GM18517 (cell line): ENCODE results near the gene RAPGEF5.

ENCODE experiments used
- ATAC-seq: cut with Tn5 transposase; IDR thresholded peaks from one replicate; pipeline ENCODE4 v1.9.1; 2021; ENCODE audit warnings: mild to moderate bottlenecking, moderate library complexity; ENCODE audit not compliant: unreplicated experiment

RAPGEF5 gene

GRCh38 chr7:22378199-22378980 lies 21.4 kb upstream of the RAPGEF5 start:
- no peak for ATAC-seq

DNA sequence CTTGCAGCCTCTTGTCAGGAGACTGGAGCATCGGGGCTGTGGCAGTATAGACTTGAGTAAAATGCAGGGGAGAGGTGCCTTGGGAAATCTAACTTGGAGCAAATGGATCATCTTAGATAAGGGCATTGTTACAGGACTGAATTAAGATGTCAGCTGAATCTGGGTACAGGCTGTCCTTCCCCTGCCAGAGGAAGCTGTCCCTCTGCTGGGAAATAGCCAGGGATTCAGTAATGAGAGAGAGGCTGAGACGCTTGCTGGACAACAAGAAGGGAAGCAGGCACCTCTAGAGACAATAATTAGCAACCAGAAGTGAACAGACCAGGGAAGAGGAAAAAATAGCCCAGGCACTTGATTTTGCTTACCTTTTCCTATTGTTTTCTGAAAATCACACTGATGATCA lies 20.7 kb upstream of the RAPGEF5 start:
- no peak for ATAC-seq

DNA sequence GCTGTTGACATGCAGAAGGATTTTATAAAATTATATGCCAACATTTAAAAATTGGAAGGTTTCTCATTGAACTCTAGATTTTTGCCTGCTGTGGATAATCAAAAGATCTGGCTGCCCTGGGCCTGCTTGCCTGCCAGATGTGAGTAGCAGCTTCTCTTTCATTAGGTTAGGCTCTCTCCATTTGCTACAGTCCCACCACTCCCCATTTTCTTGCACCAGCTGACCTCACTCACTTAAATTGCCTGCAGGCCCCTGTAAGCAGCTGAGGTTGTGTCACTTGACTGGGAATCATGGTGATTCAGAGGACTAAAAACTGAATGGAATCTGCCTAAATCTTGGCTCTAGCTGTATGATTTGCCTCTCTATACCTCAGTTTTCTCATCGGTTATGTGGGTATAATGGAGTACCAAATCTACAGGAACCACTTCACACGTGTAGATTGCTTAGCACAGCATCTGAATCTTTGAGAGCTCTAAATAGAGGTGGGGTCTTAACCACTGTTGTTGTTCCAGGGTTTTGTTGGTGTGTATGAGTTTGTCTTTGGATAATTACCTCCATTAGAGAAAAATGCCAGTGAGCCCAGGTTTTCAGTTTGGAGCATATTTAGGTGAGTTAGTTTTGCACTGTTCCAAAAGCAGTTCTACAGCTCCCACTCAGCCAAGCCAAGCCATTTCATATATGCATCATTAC lies 18.6 kb upstream of the RAPGEF5 start:
- ATAC-seq = no peak

- no peak for ATAC-seq
Observed at GRCh38 chr7:22373911-22374310, 17.0 kb upstream of the RAPGEF5 start.

DNA sequence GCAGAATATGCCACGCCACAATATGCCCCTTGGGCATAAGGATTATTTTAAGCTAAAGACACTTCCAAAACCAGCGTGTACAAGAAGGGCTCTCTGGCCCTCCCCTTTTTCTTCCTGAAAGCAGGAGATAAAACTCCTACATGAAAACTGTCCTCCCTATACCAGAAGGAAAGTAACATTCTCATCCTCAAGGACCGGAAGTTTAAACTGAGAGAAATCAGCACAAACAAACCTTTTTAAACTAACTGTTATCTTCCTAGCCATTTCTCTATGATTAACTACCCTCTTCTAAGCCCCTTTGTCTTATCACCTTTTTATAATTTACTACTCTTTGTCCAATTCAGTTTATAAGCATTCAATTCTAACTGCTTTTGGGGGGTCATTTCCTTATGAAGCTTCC lies 16.4 kb upstream of the RAPGEF5 start:
- ATAC-seq = no peak

- no peak for ATAC-seq
Observed at GRCh38 chr7:22372863-22373262, 15.9 kb upstream of the RAPGEF5 start.

GRCh38 chr7:22371878-22372277 lies 14.9 kb upstream of the RAPGEF5 start:
- no peak for ATAC-seq

DNA sequence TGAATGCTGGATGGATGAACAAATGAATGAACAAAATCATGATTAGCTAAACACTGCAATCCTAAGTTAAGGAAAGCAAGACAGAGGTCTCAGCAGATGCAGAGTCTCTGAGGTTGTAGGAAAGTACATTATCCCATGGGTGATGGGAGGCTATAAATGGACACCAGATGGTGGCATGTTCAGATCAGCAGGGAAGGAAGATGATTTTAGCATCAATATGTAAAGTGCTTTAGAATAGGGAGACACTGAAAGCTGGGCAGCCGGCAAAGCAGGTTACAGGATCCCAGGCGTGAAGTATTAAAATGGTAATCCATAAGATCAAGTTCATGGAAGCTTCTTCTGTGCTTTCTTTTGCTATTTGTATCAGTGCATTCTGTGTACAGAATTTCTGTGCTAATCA lies 7.9 kb upstream of the RAPGEF5 start:
- no peak for ATAC-seq

DNA sequence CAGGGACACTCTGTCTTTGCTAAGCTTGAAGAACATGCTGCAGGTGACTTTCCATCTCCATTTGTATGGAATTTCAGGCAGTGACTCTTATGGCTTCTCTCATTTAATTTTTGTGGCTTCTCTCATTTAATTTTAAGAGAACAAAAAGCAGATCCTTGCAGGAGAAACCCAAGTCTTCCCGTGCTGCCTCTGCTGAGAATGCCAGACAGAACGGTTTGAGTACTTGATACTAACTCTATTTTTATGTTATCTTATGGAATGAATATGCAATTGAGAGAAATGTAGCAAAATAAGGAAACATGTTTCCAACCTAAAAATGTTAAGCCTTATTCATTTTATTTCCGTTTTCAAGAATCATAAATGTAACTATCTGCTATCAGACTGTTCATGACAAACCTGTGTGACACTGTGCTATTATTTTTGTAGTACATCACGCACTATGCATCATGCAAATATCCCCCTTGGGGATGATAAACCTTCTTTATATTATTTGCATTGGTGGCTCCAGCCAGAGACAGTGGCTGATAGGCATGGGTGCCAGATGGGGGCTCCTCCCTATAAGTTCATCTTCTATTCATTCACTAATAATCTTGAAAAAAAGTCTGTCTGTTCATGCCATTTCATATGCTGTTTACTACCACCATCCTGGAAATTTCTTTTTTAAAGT lies 6.9 kb upstream of the RAPGEF5 start:
- ATAC-seq = no peak

DNA sequence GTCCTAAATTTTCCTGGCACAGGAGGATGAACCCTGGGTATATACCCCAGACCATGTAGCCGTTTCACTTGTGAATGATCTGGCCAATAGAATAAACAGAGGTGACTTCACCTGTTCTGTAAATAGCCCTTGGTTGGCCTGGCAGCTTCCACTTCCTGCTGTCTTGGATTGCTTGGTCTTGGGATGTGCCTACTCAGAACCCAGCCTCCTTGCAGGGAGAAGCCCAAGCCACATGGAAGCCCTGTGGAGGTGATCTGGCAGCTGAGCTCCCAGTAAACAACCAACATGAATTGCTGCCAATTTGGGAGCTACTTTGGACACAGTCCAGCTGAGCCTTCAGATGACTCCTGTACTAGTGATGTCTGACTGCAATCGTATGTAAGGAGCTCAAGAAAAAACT lies 4.8 kb upstream of the RAPGEF5 start:
- no peak for ATAC-seq

DNA sequence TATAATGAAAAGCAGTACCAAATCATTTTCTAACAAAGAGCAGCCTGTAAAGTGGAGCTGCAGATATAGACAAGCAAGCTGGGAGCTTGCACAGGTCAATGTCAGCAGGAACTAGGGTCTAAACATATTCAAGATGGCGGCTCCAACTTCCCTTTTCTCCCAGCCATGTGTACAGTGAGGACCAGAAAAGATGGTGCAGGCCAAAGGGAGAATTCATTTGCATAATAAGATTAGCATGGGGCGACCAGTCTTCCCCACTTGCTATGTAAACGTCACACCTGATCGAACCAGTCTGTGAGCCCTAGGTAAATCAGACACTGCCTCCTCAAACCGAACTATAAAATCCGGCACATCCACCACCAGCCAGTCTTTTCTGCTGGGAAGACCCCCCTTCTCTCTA lies 4.4 kb upstream of the RAPGEF5 start:
- ATAC-seq = no peak

- no peak for ATAC-seq
Observed at GRCh38 chr7:22358820-22359697, 2.1 kb upstream of the RAPGEF5 start.

DNA sequence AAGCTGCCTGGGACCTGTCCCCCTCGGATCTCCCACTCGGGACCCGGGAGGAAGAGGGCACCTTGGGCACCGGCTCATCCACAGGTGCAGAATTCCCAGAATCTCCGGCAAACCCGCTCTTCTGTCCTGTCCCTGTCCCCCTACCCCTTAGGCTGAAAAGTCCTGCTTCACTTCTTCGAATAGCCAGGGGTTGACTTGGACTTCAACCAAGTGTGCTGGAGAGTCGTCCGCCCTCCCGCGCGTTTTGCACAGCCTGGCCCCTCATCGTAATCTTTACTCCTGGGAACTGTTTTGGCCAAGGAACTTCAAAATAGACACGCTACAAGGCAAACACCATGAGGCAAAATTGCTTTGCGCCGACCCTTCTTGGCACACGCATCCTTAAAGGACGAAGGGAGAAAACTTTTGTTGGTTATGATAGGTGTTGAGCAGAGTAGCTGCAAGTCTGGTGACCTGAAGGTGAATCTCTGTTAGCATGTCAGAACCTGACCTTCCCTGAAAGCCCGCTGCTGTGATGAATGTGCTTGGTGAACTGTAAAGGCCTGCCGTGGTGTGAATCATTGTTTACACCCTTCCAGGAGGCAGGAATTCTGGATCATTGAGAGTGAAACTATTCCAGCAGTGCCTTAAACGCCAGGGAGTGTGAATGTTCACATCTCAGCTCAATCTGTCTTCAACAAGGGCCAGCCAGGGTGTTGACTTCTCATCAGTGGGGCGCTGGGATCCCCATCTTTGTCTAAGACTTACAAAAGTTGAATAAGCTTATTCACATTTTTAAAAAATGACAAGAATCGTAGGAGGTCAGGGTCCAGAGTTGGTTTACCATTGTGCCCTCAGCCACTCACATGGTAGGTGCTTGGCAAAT lies 589 bp upstream of the RAPGEF5 start:
- no peak for ATAC-seq

DNA sequence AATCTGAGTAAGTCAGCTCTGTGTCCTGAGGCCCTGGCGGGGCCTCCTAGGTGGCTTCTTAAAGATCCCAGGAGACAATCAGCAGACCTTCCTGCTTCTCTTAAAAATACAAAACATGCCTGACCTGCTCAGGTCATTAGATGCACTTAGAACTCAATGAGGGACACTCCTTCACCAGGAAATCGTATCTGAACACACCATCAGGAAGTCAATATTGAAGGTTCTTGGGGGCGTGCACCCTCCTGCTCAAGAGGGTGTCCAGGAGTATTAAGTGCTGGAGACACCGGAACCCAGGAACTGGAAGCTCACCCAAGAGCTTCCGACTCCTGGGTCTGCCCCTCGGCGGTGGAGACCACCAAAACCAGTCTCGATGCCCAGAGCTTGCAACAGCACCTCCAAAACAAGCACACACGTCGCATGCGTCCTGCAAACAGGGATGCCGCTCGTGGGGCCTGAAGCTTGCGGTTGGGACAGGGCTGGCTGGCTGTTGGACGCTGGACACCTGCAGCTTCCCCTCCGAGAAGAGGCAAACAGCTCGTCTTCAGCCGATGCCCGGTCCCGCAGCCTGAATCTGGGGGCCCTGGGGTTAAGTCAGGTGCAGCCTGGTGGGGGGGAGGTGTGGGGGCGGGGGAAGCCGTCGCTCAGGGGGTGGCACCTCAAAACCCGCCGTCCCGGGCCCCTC lies 803 bp downstream of the RAPGEF5 start:
- peak; percentile 13 for ATAC-seq

DNA sequence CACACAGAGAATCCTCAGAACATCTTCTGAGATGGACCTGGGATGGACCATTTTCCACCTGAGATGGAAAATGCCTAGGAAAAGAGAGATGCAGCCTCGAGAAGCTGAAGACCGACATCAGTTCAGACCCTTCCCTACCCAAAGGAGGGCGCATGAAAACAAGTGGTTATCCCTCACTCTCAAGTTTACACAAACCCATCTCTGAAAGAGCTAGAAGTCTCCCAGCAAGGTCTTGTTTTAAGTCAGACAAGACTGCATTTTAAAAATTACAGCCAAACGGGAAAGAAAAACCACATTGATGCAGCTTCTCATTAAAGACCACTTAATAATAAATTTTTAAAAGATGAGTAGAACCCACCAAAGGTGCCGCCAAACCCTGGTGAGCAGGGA lies 1.3 kb downstream of the RAPGEF5 start:
- ATAC-seq = no peak

DNA sequence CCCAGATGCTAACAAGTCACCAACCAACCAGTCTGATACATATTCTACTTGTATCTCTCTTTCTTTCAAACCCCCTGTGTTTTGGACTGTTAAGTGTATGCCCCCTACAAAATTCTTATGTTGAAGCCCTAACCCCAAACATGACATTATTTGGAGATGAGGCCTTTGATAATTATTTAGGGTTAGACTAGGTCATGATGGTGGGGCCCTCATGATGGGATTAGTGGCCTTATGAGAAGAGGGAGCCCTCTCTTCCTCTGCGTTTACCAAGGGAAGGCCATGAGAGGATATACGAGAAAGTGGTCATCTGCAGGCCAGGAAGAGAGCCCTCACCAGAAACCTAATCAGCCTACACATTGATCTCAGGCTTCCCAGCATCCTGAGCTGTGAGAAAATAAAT lies 2.5 kb downstream of the RAPGEF5 start:
- no peak for ATAC-seq

GRCh38 chr7:22352887-22353286 lies 4.1 kb downstream of the RAPGEF5 start:
- ATAC-seq = no peak

DNA sequence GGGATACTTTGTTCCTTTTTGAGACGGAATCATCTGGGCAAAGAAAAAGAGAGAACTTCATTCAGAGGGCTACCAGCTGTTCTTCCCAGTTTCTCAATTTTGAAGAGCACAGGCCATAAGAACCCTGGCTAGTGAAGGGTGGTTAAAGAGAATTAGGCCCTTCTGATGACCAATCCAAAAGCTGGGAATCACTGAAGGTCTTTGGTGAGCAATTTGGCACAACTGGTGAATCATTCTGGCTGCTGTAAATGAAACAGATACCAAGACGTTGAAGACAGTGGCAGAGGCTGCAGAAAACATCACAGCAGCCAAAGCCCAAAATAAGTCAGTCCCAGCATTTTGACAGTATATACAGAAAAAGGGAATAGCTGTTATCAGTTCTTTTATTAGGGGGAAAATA lies 5.1 kb downstream of the RAPGEF5 start:
- ATAC-seq = no peak

- ATAC-seq = peak; percentile 74
Observed at GRCh38 chr7:22351329-22351692, 5.6 kb downstream of the RAPGEF5 start.
